Stimulated activated CD4-positive, alpha-beta T cell treated with anti-CD3 and anti-CD28 coated beads, TNF-alpha, amount 100 ng/mL, for 24 hours (primary cell): Measurements from ENCODE around the gene FAM240A.

Experiments
- DNase-seq, 3 experiments: peaks; one replicate each; pipeline ENCODE4 v3.0.0-alpha.2; 2020; ENCODE audit warnings: low read depth in 3 of 3

Gene FAM240A

GRCh38 chr3:46626039-46626438 lies 13.7 kb downstream of the FAM240A start:
- DNase-seq = no peak

DNA sequence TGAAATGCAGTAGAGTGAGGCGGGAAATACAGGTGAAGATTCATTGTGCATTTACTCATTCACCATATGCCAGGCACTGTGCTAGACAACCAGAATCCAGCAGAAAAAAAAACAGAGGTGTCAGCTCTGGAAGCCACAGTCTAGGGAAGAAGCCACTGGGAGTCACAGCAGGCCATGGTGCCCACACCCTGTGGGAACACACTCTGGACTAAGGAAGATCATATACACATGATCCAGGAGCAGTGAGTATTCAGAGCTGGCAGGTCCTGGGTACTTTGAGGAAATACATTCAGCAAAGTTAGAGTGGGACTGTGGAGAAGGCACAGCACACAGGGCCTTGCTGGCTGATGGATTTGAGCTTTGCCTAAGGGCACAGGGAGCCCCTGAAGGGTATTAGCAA lies 14.8 kb downstream of the FAM240A start:
- DNase-seq = no peak

DNA sequence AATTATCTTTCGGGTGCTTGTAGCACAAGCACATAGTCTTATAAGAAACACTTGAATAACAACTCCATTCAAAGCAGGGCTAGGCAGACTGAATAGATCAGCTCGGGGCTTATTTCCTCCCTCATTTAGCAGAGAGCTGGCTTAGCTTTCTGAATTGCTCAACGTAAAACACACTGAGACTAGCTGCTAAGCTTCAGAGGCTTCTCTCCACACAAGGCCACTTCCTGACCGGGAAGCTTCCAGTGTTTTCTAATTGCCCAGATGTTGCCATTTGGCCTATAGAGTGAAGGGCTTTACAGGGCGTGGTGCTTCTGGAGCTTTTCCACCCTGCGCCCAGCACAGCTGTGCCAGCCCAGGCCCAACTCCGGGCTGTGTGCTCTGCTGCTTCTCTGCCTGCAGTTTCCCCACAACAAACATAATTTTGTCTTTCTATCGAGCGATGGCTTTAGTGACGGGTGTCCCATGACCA lies 16.6 kb downstream of the FAM240A start:
- DNase-seq = no peak

DNA sequence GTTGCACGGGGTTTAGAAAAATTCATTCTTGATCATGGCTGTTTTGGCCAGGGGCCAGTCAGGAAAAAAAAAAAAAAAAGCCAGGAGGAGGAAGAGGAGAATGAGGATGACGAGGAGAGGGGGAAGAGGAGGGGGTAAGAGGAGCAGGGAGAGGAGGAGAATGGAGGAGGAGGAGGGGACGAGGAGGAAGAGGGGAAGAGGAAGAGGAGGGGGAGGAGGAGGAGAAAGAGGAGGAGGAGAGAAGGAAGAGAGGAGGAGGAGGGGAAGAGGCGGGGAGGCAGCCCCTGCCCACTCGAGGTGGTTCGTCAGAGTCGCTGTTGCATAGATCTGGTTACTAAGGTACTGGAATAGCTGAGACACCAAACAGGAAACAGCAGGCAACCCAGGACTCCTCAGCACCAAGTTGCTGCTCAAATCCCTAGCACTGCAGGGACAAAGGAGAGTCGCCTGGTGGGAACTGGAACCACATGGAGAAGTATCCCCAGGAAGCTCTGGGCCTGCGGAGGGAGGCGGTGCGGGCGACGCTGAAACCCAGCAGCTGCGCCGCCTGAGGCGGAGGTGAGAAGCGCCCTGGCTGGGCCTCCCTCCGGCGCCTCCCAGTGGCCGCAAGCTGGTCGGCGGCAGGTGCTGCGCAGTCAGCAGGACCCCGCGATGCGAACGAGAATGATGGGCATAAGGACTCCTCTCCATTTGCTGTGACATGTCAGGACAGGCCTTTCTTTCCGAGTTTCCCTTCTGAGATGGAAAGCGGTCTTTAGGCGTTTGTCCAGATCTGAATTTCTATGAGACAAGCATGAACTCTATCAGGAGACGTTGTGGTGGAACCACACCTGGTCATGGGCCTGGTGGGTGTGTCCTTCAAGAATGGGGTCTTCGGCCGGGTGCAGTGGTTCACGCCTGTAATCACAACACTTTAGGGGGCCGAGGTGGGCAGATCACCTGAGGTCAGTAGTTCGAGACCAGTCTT lies 17.5 kb downstream of the FAM240A start:
- DNase-seq = peak; percentile 58 to 72 (median 62)

DNA sequence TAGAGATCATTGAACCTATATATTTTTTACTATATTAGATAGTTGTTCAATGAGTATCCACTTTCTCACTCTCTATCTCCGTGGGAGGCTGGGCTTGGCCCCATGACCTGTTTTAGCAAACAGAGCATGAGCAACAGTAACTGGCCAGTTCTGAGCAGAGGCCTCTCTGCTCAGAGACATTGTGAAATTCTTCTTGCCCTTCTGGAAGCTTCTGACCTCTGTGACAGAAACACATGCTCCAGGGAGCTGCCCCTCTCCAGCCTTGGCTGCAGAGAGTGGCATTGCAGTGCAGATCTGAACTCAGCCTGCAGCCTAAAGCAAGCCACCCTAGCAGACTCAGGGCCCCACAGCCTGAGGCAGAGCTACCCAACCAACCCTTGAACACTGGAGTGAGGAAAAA lies 20.5 kb downstream of the FAM240A start:
- DNase-seq = no peak

DNA sequence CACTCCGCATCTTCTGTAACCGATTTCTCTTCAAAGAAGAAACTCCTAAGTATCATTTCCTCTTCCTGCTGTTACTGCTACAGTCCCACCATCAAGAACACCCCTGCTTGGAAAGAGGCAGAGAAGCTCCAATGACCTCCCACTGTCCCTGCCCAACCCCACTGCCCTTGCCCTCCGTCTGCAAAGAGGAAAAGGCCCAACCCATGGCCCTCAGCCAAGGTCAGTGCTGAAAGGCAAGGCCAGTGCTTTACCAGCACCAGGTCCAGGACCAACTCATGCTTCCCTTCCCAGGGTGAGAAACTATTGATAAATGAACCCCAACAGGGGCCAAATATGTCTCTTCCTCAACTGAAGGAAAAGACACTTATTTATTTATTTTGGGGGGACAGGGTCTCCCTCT lies 22.5 kb downstream of the FAM240A start:
- no peak for DNase-seq

DNA sequence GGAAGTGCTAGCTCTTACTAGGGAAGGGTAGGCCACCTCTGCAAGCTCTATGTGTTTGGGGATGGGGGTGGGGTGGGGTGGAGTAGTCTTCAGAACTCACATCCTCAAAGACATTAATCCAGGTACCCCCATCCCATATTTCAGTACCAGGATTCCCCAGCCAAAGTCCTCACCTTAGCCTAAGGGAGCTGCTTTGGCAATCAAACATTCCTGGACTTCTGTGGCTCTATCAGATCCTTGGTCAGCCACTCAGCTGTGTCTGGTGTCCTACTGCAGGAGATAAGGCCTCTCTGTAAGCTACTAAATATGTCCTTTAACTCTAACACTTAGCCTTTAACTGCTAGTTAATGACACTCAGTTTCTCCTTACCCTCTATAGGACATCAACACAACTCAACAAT lies 26.9 kb downstream of the FAM240A start:
- no peak for DNase-seq

GRCh38 chr3:46640927-46641326 lies 28.6 kb downstream of the FAM240A start:
- DNase-seq = no peak

DNA sequence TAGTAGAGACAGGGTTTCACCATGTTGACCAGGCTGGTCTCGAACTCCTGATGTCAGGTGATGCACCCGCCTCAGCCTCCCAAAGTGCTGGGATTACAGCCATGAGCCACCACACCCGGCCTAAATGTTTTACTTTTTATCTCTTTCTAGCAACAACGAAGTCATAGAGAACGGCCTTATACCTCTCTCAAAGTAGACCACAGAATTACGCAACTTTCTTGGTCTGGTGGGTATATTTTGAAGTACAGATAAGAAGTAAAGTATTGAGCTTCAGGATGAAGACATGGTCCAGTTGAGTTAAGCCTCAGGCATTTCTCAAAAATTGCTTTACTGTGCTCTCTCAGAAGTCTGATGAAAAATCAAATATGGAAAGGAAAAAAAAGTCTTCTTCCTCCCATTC lies 30.6 kb downstream of the FAM240A start:
- DNase-seq = no peak

DNA sequence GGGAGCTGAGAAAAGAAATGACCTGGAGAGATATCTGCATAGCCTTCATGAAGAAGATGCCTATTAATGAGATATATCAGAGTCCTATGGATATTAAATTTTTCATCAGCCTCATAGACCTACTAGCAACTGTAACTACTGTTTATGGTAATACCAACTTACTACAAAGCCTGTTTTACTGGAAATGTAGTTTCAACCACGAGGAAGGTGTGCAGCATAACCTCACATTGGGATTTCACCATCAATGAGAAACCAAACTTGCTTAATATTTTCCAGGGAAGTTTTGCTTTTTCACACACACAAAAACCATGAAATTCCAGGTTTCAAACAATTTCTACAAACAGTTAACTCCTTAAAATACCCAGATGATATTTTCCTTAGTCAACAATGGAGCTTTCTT lies 31.4 kb downstream of the FAM240A start:
- DNase-seq = no peak

GRCh38 chr3:46646700-46647099 lies 34.4 kb downstream of the FAM240A start:
- no peak for DNase-seq

GRCh38 chr3:46648096-46648495 lies 35.8 kb downstream of the FAM240A start:
- DNase-seq = no peak

- DNase-seq = no peak
Measured at GRCh38 chr3:46649436-46649835, 37.1 kb downstream of the FAM240A start.

GRCh38 chr3:46651084-46651483 lies 38.8 kb downstream of the FAM240A start:
- DNase-seq = no peak

DNA sequence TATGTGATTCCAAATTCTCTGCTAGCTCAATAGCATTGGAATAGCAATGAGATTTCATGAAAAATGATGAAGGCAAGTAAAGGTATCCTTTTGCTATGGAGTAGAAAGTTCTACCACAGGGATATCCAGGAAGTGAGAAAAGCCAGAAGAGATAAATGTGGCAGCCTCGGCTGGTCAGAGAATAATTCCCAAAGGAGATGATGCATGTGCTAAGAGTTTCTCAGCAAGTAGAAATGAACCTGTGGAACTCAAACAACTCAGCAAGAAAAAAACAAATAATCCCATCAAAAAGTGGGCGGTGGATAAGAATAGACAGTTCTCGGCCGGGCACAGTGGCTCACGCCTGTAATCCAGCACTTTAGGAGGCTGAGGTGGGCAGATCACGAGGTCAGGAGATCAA lies 42.9 kb downstream of the FAM240A start:
- DNase-seq = no peak

GRCh38 chr3:46656778-46657556 lies 44.6 kb downstream of the FAM240A start:
- DNase-seq = no peak

DNA sequence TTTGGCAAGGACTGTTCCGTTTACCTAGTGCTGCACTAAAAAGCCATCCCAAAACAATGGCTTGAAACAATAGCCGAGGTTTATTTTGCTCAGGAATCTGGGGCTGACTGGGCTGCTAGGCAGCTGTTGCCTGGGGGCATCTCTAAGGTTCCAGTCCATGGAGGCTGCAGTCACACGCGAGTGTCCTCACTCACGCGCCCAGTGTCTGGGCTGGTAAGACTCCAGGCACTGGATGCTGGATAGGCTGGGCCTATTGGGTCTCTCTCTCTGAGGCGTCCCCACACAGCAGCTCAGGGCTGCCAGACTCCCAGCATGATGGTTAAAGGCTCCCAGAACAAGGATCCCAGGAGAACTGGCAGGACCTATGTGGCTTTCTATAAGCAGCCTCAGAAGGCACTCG lies 47.0 kb downstream of the FAM240A start:
- DNase-seq = no peak

DNA sequence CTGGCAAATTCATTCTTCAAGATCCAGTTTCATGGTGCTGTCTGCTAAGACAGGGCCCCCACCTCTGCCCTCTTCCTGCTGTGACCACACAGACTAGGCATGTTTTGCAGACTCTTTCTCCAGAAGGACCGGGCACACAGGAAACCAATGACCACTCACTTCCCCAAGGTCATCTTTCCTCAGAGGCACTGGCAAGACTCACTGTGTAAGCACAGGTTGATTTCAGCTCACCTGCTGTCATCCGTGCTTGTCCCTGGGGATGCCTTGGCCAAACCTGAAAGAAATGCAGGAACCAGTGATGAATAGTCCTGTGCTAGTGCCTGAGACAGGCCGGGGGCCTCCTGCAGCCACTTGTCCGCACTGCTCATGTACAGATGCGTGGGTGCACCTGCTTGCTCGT lies 47.7 kb downstream of the FAM240A start:
- no peak for DNase-seq

DNA sequence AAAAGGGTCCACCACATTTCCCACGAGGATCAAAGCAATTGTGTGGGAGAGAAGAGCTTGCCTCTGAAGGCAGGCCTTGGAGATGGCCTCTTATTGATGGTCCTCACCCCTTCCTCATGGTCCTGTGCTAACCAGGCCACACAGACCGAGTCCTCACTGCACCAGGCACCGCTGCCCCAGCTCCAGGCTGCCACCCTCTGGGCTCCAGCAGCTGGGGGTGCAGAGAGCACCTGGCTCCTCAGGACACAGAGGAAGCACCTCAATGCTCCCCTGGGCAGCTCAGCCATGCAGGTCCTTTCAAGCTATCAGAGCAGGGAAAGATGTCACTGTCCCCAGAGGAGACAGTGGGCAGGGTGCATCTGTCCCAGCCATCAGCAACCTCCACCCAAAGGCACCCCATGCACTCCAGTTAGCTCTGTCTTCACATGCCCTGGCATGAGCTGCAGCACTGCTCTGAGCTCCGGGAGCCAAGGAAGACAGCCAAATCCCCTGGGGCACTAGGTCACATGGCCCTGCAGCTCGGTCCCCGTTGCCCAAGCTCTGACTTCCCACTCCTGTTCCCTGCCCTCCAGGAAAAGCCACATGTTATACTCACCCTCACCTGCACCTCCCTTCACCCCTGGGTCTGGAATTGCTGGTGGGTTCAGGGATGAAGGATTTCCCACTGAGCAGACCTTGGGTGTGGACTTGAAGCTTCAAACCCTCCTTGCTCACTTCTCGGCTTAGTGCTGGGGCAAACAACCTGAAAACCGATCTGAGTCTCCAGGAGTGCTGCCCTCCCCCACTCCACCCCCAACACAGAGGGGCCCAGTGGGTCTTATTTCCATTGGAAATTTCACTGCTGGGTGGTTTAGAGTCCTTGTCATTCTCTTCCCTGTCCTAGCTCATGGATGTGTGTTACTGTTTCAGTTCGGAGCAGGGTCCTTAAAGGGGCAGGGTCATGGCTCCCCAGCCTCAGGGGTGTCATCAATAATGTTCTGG lies 48.5 kb downstream of the FAM240A start:
- no peak for DNase-seq

GRCh38 chr3:46661776-46662766 lies 49.7 kb downstream of the FAM240A start:
- no peak for DNase-seq
